ENCODE results near the gene SMARCC1.
"Not testable (repeated sequence)": the region's sequence is repeated elsewhere in the genome, so short reads cannot be mapped to it uniquely, and the experiment has no call there.

Gene SMARCC1

GRCh38 chr3:47762233-47762632 lies 19.5 kb downstream of the SMARCC1 start:
- TF ChIP-seq CTCF (IDR thresholded peaks at IDR 0.05; ENCODE audit: low read depth, low read length), result no peak
- H3K4me3 ChIP-seq (ENCODE audit: low read depth, low read length), result no peak overlapping the region

GRCh38 chr3:47761046-47761445 lies 20.6 kb downstream of the SMARCC1 start:
- H3K4me3 ChIP-seq (ENCODE audit: low read depth, low read length), result no peak overlapping the region
- TF ChIP-seq CTCF (IDR thresholded peaks at IDR 0.05; ENCODE audit: low read depth, low read length), result no peak

- H3K4me3 ChIP-seq (ENCODE audit: low read depth, low read length), result not testable (repeated sequence)
Observed at GRCh38 chr3:47760207-47760606, 21.5 kb downstream of the SMARCC1 start.

GRCh38 chr3:47758261-47759025 lies 23.2 kb downstream of the SMARCC1 start:
- TF ChIP-seq CTCF (IDR thresholded peaks at IDR 0.05; ENCODE audit: low read depth, low read length), result no peak
- H3K4me3 ChIP-seq (ENCODE audit: low read depth, low read length), result no peak overlapping the region

GRCh38 chr3:47752716-47753115 lies 29.0 kb downstream of the SMARCC1 start:
- no peak overlapping the region for H3K4me3 ChIP-seq (ENCODE audit: low read depth, low read length)
- TF ChIP-seq CTCF (IDR thresholded peaks at IDR 0.05; ENCODE audit: low read depth, low read length), result no peak

GRCh38 chr3:47750811-47751354 lies 30.8 kb downstream of the SMARCC1 start:
- not testable (repeated sequence) for H3K4me3 ChIP-seq (ENCODE audit: low read depth, low read length)

- no peak overlapping the region for H3K4me3 ChIP-seq (ENCODE audit: low read depth, low read length)
- TF ChIP-seq CTCF (IDR thresholded peaks at IDR 0.05; ENCODE audit: low read depth, low read length), result no peak
Observed at GRCh38 chr3:47747558-47747957, 34.1 kb downstream of the SMARCC1 start.

GRCh38 chr3:47746264-47746663 lies 35.4 kb downstream of the SMARCC1 start:
- H3K4me3 ChIP-seq (ENCODE audit: low read depth, low read length), result no peak overlapping the region
- no peak for TF ChIP-seq CTCF (IDR thresholded peaks at IDR 0.05; ENCODE audit: low read depth, low read length)

Data from WI38 (cell line).